ENCODE measurements around the gene CABP7. TPM values are rescaled to one million over a fixed set of nuclear protein-coding genes. Genes with fewer than 3 reads are reported as not detected.

Gene CABP7
- total and polyA plus RNA-seq, 2 of the 8 experiments (the other 6 are each of a cell fraction or from before 2014, with no cell fraction given) = 0.20 to 0.36 TPM

DNA sequence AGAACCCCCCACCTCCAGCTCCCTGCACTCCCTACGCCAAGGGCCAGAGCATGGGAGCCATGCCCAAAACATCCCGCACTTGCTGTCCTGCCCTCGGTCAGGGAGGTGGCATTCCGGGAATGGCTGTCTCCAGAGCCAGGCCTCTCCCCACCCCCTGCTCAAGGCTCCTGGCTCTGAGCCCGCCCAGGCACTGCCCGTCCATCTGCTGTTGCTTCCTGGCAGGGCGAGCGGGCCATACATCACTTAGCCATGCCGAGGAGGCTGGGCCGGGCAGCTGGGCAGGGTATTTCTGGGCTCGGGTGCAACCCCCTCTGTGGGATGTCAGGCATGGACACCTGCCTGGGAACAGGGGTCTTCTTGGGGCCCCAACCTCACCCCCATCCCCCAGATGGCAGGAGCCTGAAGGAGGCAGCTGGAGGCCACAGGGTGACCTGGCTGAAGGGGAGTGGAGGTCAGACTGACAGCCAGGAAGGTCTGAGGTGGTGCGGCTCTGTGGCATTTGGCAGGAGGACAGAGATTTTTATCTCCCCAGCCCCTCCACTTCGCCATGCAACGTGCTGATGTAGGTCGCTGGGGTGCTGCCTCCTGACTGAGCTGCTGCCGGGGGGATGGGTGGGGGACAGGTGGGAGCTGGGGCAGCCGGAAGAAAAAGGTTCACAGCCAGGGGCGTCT lies 8.7 kb upstream of the CABP7 start:
- Histone ChIP-seq H4K8ac (ENCODE audit: extremely low read depth, insufficient read depth, low read length) (no peak overlapping the region), H3K9me3 (ENCODE audit: insufficient read depth in 2 of 2, low read depth in 1 of 2, low read length in 1 of 2) (no peaks in the 10 kb centered on the region), H3K4me3 (ENCODE audit: extremely low read depth in 1 of 4, insufficient read depth in 2 of 4, low read depth in 3 of 4, low read length in 4 of 4) (no peak overlapping the region), H4K5ac (ENCODE audit: insufficient read length, low read depth, low read length) (no peak overlapping the region), H2BK15ac (ENCODE audit: low read length) (no peak overlapping the region), H3K56ac (replicated peaks; ENCODE audit: insufficient read length, low read depth, low read length) (no peak overlapping the region), H3K79me2 (ENCODE audit: control insufficient read depth in 1 of 2, insufficient read depth in 2 of 2, low read length in 2 of 2) (no peaks in the 10 kb centered on the region), H3K9ac (replicated peaks in 1 of 4; ENCODE audit: extremely low read depth in 1 of 4, low read depth in 3 of 4, low read length in 3 of 4) (no peak overlapping the region), H3K23me2 (ENCODE audit: low read depth, low read length) (no peaks in the 10 kb centered on the region), H3K4me2 (ENCODE audit: insufficient read depth in 1 of 2, low read depth in 2 of 2, low read length in 2 of 2) (no peak overlapping the region), H4K20me1 (replicated peaks in 1 of 2; ENCODE audit: control insufficient read depth in 1 of 2, insufficient read depth in 2 of 2, low read length in 2 of 2) (peaks cover 0 to 1% of the 10 kb centered on the region in 2 experiments), H4K91ac (replicated peaks; ENCODE audit: insufficient read length, low read length) (no peak overlapping the region), H2BK5ac (ENCODE audit: low read depth, low read length) (no peak overlapping the region), H3K14ac (ENCODE audit: insufficient read length) (no peak overlapping the region), H3K27me3 (replicated peaks in 1 of 4; ENCODE audit: control insufficient read depth in 3 of 4, extremely low read depth in 1 of 4, insufficient read depth in 3 of 4, low read length in 3 of 4) (no peaks in the 10 kb centered on the region; a peak in 1 of 7 replicates), H3K36me3 (ENCODE audit: control insufficient read depth in 2 of 4, insufficient read depth in 4 of 4, low read length in 3 of 4) (no peaks in the 10 kb centered on the region), H3K79me1 (ENCODE audit: low read depth, low read length) (no peaks in the 10 kb centered on the region; the same call in 1 of the 2 replicates), H2BK20ac (ENCODE audit: low read length) (no peak overlapping the region), H3K23ac (ENCODE audit: insufficient read length) (no peak overlapping the region), H2AFZ (ENCODE audit: low read length) (no peak overlapping the region), H3K4me1 (replicated peaks in 1 of 4; ENCODE audit: control insufficient read depth in 3 of 4, insufficient read depth in 4 of 4, low read length in 3 of 4) (peaks cover 0 to 6% (median 2%) of the 10 kb centered on the region in 4 experiments; a peak in 5 of 7 replicates), H2BK12ac (ENCODE audit: low read depth, low read length) (no peak overlapping the region), H2BK120ac (replicated peaks; ENCODE audit: low read depth, low read length) (no peak overlapping the region), H3K18ac (ENCODE audit: extremely low read depth, low read length) (no peak overlapping the region; the same call in 1 of the 2 replicates), H3K4ac (replicated peaks; ENCODE audit: insufficient read length, low read depth, low read length) (no peak overlapping the region), H3K27ac (ENCODE audit: low read depth, low read length) (no peak overlapping the region), H2AK5ac (ENCODE audit: low read depth, low read length) (no peak overlapping the region)
- FAIRE-seq (no peak), DNase-seq (ENCODE audit: low read depth in 1 of 2, low spot score in 2 of 2) (no peak)
- TF ChIP-seq SIX5 (IDR thresholded peaks at IDR 0.05; ENCODE audit: low read depth, low read length) = no peak
- TF ChIP-seq, protein P1, sequence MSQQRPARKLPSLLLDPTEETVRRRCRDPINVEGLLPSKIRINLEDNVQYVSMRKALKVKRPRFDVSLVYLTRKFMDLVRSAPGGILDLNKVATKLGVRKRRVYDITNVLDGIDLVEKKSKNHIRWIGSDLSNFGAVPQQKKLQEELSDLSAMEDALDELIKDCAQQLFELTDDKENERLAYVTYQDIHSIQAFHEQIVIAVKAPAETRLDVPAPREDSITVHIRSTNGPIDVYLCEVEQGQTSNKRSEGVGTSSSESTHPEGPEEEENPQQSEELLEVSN (IDR thresholded peaks at IDR 0.05) = no peak
- no peak for TF ChIP-seq RAD21 (IDR thresholded peaks at IDR 0.05 in 1 of 2, conservative IDR thresholded peaks at IDR 0.05 in 1 of 2; ENCODE audit: low read depth in 2 of 2, low read length in 2 of 2)
- no peak for TF ChIP-seq MAFK (IDR thresholded peaks at IDR 0.05; ENCODE audit: low read depth, low read length)
- no peak for TF ChIP-seq TAF7 (optimal IDR thresholded peaks at IDR 0.05; ENCODE audit: borderline replicate concordance, low read depth, low read length)
- TF ChIP-seq POLR2A (IDR thresholded peaks at IDR 0.05; ENCODE audit: control extremely low read depth in 1 of 2, low read depth in 2 of 2, low read length in 2 of 2) = no peak
- no peak for TF ChIP-seq SUZ12 (IDR thresholded peaks at IDR 0.05; ENCODE audit: low read length)
- TF ChIP-seq, protein P2, sequence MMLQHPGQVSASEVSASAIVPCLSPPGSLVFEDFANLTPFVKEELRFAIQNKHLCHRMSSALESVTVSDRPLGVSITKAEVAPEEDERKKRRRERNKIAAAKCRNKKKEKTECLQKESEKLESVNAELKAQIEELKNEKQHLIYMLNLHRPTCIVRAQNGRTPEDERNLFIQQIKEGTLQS (IDR thresholded peaks at IDR 0.05; ENCODE audit: insufficient read depth, low read depth, low read length) = no peak
- ChIA-PET POLR2A (ENCODE audit: partially characterized antibody) (no interaction called here), CTCF (ENCODE audit: partially characterized antibody) (interaction anchor here (0.8 to 2.3 kb wide), 4 partner anchors 8 to 21 kb away, joined by 3 to 10 read pairs (median 4); no protein-coding TSS in a partner anchor)
- 92% methylated on average over 15 of the region's 18 CpGs; no CpG with 5 or more reads in 1 of the 2 experiments for WGBS, 2 experiments (ENCODE audit: extremely low coverage in 1 of 2, insufficient coverage in 1 of 2, insufficient read length in 1 of 2, insufficient replicate concordance in 2 of 2, low coverage in 1 of 2, low lambda C conversion rate in 2 of 2, missing lambda C conversion rate in 1 of 2)

All from H1 (cell line).